Activated gamma-delta T cell treated with Interleukin-2 at 50 U/mL for 16 hours (primary cell): Measurements from ENCODE around the gene ERC1.
A peak's percentile ranks its signal among the peaks of the same experiment; 100 is the strongest.

Experiments used
- DNase-seq: peaks from one replicate; pipeline ENCODE4 v3.0.0-alpha.2; 2020

The ERC1 gene

GRCh38 chr12:1527789-1528188 lies 536.8 kb downstream of the ERC1 start:
- DNase-seq = no peak

DNA sequence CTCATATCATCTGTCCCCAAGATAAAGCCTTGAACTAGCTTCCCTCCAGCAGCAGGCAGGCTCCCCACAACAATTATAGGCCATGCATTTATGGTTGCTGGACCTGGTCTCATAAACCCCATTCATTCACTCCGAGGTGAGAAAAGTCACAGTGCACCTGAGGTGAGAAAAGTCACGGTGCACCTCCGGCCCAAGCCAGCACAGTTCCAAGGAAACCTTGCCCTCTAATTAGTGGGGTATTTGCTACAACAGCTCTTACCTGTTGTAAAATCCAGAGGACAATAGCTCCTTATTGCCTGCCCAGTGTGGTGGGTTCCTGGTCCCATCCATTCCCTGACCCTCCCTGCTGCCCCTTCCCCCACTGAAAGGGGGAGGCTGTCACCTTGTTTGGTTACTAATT lies 537.8 kb downstream of the ERC1 start:
- DNase-seq = no peak

GRCh38 chr12:1529228-1529861 lies 538.3 kb downstream of the ERC1 start:
- no peak for DNase-seq

DNA sequence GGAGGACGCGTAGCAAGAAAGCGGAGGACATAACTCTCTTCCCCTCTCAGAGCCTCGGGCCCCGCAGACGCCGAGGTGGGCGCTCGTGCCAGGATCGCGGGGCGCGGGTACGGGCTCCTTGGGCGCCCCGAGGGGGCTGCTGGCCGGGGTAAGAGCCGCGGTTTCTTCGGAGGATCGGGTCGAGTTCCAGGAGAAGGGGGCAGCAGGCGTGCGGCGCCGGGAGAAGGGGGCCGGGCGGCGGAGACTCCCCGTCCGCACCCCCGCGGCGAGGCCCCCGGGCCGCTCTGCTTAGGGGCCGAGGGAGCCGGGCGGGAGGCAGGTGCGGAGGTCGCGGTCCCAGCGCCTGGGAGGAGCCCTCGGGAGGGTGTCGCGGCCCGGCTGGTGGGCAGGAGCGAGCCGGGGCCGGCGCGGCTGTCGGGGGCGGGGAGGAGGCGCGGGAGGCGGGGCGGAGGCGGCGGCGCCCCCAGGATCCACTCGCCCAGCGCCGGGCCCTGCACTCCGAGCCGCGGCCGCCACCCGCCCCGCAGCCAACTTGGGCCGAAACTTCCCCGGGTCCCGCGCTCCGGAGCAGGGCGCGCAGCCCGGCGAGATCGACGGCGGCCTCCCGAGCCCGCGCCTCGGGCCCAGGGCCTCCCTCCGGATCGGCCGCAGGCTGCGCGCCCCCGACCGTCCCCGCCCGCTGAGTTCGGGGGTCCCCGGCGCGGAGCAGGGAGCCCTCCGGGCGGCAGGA lies 539.0 kb downstream of the ERC1 start:
- no peak for DNase-seq

DNA sequence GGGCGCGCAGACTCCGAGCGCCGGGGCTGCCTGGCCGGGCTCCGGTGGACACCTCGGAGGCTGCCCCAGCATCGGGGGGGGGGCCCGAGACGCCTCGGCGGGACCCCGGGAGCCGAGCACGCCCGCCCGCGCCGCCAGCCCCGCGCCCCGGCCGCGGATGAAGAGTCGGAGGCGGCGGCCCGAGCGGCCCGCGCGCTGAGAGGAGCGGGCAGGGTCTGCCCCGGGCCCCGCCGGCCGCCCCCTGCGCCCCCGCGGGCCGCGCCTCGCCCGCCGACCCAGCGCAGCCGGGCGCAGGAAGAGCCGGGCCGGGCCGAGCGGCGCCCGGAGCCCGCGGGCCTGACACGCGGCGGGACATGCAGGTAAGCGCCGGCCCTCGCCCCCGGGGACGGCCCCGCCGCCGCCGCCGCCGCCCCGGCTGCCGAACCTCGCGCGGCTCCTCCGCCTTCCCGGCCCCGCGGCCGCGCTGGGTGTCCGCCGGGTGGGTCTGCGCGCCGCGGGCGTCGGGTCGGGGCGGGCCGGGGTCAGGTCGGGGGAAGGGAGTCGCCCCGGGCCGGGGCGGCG lies 539.6 kb downstream of the ERC1 start:
- no peak for DNase-seq

DNA sequence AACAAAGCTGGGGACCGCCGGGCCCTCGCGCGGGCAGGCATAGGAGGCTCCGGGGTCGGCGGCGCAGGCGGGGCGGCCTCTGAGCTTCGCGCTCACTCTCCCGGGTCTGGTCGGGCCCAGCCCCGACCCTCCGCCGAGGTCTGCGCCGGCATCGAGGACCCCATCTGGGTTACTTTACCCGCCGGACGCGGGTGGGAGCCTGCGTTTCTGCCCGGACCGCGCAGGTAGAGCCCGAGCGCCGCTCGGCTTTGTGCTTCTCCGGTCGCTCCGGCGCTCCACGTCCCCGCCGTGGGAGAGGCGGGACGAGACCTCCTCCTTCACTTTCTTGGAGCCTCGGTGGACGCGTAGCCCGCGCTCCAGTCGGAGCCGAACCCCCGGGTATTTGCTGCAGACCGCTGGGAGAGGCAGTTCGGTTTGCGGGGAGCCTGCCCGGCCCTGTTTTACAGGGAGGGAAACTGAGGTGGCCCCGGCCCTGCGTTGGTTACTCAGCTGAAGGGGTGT lies 540.2 kb downstream of the ERC1 start:
- DNase-seq = no peak

DNA sequence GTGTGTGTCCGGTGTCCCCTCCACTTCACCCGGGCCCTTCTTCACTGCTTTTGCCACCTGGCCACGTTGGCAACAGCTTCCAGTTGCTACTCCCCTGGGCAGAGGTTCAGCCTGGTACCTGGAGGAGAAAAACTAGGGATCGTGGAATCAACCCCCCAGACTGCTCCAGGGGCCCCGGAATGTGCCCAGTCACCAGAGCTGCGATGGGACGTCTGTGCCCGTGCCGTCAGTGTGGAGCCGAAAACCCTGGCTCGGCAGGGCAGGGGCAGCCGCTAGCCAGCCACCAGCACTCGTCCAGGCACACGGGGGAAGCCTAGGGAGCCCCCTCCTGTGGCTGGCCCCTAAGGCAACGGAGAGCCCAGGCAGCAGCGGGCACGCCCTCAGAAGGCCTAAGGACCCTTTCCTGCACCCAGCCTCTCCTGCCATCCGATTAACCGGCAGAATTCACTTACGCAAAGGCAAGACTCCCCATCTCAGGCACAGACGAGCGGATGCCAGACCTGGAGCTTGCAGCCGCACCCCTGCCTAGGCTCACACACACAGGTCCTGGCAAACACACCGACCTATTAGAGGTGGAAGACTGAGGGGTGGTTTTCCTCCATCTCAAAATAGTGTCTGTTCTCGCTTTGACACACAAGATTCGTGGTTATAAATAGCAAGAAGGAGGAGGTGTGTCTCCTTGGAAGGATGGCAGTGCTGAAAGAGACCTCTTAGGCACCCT lies 540.8 kb downstream of the ERC1 start:
- no peak for DNase-seq

- no peak for DNase-seq
Measured at GRCh38 chr12:1532375-1533165, 541.5 kb downstream of the ERC1 start.

DNA sequence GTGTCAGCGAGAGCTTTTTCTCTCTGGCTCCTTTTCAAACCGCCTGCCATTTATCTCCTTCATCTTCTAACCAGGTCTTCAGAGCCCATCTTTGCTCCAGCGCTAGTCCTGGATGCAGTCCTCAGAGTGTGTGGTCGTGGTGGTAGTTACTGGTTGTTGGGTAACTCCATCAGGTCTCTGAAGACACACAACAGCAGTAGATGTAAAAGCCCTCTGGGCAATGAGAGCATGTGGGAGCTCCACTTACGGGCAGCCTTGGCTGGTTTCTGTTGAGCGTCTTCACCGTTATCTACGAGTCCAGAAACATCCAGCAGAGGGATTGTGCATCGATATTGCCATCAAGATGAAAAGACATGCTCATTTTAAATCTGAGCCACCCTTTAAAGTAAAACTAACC lies 542.2 kb downstream of the ERC1 start:
- peak; percentile 19 for DNase-seq

- peak; percentile 29 for DNase-seq
Measured at GRCh38 chr12:1533602-1534304, 542.7 kb downstream of the ERC1 start.

DNA sequence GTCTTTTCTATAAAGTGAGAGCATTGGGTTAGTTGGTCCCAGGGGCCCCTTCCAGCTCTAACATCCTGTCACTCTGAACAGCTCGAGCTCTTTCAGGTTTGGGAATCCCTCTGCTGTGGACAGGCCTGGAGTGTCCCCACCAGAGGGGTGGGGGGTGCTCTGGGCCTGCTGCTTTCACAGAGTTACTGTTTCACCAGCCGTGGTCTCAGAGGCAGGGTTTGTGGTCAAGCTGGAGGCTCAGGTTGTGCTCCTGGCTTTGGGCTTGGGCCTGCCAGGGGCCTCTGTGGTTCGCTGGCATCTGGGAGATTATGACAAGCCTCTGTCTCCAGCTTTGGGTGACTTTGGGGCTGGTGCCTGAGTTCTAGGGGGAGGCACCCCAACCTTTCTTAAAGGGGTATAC lies 543.7 kb downstream of the ERC1 start:
- no peak for DNase-seq

- DNase-seq = no peak
Measured at GRCh38 chr12:1536817-1537216, 545.8 kb downstream of the ERC1 start.

DNA sequence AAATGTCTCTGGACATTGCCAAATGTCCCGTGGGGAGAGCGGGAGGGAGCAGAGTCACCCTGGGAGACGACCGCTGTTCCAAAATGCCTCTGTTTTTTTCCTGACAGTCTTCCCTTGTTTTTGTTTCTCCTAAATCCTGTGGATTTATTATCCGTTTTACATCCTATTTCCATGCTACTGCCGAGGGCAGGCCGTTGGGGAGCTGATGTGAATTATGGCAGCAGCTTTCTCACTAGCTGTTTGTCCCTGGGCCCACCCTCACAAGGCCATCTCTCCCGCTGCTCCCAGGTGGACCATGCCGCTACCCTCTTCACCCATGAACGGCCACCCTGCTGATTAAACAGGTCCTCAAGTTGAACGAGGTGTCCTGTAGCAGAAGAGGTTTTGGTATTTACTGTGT lies 548.1 kb downstream of the ERC1 start:
- DNase-seq = no peak

GRCh38 chr12:1540690-1541089 lies 549.7 kb downstream of the ERC1 start:
- no peak for DNase-seq

DNA sequence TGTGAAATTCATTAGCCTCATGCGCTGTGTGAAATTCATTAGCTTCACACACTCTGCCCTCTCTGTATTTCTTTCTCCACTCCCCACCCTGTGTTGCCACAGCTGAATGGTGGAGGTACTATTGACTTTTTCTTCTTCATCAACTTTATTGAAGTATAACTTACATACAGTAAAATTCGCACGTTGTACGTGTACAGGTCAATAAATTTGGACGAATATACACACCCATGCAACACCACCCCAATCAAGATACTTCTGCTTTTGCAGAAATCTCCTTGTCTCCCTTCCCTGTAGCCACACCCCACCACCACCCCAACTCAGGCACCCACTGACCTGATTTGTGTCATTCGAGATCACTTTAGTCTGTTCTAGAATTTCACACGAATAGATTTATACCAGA lies 551.6 kb downstream of the ERC1 start:
- no peak for DNase-seq

DNA sequence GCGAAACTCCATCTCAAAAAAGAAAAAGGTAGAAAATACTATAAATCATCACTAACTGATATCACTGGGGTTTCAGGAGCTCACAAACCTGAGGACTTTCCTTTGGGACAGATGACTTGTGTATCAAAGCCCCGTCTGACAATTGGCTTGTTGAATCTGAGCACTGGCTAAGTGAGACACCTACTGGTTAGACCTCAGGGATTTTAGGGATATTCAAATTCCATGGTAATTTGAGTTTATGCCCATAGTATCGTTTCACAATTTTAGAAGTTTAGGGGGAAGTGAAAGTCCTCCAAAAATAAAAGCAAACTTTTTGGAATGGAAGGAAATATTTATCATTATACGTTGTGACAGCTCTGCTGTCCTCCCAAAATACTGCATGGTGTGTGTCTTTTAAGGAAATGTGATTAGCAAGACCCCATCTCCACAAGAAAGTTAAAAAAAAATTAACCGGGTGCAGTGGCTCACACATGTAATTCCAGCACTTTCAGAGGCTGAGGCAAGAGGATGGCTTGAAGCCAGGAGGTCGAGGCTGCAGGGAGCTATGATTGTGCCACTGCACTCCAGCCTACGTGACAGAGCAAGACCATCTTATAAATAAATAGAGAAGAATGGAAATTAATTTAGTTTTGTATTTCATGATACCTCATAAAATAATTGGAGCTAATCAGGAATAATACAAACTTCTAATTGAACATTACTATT lies 554.1 kb downstream of the ERC1 start:
- no peak for DNase-seq
